Stimulated activated effector memory CD8-positive, alpha-beta T cell treated with anti-CD3 and anti-CD28 coated beads, Interleukin-12 subunit alpha, Interleukin-12 subunit beta, amount 100 ng/mL, for 72 hours (primary cell): ENCODE results near the gene OLFML1.

ENCODE experiments used
- ATAC-seq: fragments of 150-1000 bp; cut with Tn5 transposase; 2 replicates; pipeline ENCODE4 v1.10.0; 2021
- DNase-seq, 2 donors: peaks; one replicate each; pipeline ENCODE4 v3.0.0; 2021 to 2022; ENCODE audit warnings: low spot score in 2 of 2
- H3K27ac Mint-ChIP-seq: one replicate; pipeline ENCODE4 v1.8.0; 2022; ENCODE audit warnings: mild to moderate bottlenecking, mixed read lengths
- H3K36me3 Mint-ChIP-seq: one replicate; pipeline ENCODE4 v1.8.0; 2022; ENCODE audit warnings: mild to moderate bottlenecking, mixed read lengths
- H3K4me1 Mint-ChIP-seq: one replicate; pipeline ENCODE4 v1.8.0; 2022; ENCODE audit warnings: mixed read lengths
- H3K4me3 Mint-ChIP-seq: one replicate; pipeline ENCODE4 v1.8.0; 2022; ENCODE audit warnings: mild to moderate bottlenecking, mixed read lengths
- H3K9me3 Mint-ChIP-seq: one replicate; pipeline ENCODE4 v1.8.0; 2022; ENCODE audit warnings: mixed read lengths

Gene OLFML1

DNA sequence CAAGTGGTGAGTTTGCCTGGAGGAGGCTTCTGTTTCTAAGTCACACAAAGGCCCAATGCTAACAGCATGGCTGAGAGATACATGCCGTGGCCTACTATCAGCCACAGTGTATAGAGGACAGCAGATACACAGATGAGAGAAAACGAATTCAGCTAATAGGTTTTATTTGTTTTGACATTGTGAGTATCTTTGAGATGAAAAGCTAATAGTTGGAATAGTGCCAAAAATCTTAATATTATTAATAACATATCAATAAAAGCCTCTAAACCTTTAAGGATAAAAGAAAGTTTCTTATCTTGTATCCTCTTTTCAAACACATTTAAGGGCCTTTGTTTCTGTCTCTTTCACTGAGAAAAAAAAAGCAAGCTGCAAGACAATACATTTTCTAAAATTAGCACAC is 30.5 kb upstream of the OLFML1 start:
- no peak overlapping the region for H3K4me3 Mint-ChIP-seq
- H3K9me3 Mint-ChIP-seq: no peaks in the 10 kb centered on the region
- H3K4me1 Mint-ChIP-seq: no peaks in the 10 kb centered on the region
- H3K27ac Mint-ChIP-seq: no peak overlapping the region
- ATAC-seq: no peak
- no peak for DNase-seq
- no peaks in the 10 kb centered on the region for H3K36me3 Mint-ChIP-seq

DNA sequence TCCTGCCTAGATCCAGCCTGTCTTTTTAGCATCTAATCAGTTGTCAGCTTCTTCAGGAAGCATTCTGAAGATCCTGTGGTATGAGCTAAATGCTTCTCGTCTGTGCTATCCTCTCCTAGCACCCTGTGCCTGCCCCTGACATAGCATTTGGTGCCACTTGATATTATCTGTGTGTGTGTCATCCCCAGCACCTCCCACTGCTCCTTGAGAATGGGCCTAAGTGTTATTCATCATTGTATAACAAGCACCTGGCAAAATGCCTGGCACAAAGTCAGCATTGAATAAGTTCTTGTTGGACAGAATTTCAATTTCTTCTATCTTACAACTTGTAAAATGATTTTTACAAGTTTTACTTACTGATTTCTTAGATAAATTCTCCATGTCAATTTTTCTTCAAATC is 28.1 kb upstream of the OLFML1 start:
- H3K4me1 Mint-ChIP-seq: no peaks in the 10 kb centered on the region
- ATAC-seq (no peak), DNase-seq (no peak)
- H3K36me3 Mint-ChIP-seq: no peaks in the 10 kb centered on the region
- no peak overlapping the region for H3K27ac Mint-ChIP-seq
- H3K4me3 Mint-ChIP-seq: no peak overlapping the region
- no peaks in the 10 kb centered on the region for H3K9me3 Mint-ChIP-seq

DNA sequence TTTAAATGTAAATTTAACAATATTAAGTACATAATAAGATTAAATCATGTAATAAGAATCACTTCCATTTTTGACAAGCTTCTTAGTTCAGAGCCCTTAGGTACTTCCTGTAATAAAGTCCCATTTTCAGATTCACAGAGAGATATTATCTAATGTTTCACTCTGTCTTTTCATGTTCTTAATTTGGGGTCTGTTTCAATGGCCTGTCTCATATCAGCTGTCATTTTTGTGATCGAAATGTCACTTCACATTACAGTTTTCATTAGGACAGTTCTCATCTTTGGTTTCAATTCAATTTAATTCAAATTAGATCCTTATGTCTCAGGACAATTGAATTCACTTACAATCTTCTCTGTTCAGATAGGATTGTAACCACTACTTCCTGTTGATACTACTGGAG is 22.6 kb upstream of the OLFML1 start:
- Mint-ChIP-seq H3K36me3 (no peaks in the 10 kb centered on the region), H3K4me1 (no peaks in the 10 kb centered on the region), H3K27ac (no peak overlapping the region), H3K9me3 (no peaks in the 10 kb centered on the region), H3K4me3 (no peak overlapping the region)
- DNase-seq (no peak), ATAC-seq (no peak)

DNA sequence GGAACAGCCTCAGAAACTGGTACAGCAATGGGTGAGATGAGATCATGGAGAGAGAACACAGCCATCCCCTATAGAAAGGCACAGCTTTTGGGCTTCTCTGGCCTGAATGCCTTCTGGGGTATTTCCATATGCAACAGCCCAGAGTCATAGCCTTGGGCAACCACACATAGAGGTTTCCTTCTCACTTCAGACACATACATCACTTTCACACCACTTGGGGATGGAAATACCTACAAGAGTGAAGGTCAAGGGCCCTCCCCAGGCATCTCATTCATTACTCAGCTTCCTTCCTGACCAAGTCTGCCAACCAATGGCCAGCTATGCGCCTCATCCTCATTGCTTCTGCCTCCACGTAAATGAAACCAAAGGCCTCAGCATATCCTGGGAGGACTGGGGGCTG is 17.7 kb upstream of the OLFML1 start:
- Mint-ChIP-seq H3K9me3 (no peaks in the 10 kb centered on the region), H3K4me1 (no peaks in the 10 kb centered on the region), H3K27ac (no peak overlapping the region), H3K4me3 (no peak overlapping the region), H3K36me3 (no peaks in the 10 kb centered on the region)
- DNase-seq: no peak
- ATAC-seq: peak; percentile 86

DNA sequence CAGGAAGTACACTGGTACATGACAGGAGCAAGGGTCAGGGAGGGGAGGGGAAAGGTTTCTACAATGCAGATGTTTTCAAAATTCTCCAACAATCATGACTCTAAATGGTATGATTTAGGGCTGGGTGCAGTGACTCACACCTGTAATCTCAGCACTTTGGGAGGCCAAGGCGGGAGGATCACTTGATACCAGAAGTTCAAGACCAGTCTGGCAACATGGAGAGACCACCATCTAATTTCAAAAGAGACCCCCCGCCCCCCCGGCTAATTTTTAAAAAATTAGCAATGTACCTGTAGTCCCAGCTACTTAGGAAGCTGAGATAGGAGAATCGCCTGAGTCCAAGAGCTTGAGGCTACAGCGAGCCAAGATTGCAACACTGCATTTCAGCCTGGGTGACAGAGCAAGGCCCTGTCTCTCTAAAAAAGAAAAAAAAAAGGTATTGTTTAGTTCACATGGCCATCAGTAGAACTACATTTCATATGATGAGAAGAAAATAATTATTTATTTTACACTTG is 15.9 kb upstream of the OLFML1 start:
- H3K4me1 Mint-ChIP-seq: no peaks in the 10 kb centered on the region
- H3K9me3 Mint-ChIP-seq: no peaks in the 10 kb centered on the region
- H3K36me3 Mint-ChIP-seq: no peaks in the 10 kb centered on the region
- H3K4me3 Mint-ChIP-seq: no peak overlapping the region
- no peak for DNase-seq
- no peak overlapping the region for H3K27ac Mint-ChIP-seq
- ATAC-seq: no peak

DNA sequence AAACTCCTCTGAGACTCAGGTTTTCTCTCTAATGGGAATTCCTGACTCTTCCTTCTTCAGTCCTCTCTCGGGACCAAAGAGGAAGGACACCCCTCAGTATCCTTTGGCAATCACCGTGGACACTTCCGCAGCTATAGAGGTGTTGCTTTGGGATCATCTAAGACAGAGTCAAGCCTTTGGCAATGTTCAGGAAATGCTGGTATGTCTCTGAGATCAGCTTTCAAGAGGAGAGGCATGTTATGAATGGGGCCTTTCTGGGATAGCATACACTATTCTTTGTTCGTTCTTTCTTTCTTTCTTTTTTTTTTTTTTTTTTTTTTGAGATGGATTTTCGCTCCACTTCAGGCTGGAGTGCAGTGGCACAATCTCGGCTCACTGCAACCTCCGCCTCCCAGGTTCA is 14.2 kb upstream of the OLFML1 start:
- Mint-ChIP-seq H3K4me3 (no peak overlapping the region), H3K27ac (no peak overlapping the region), H3K36me3 (no peaks in the 10 kb centered on the region), H3K4me1 (no peaks in the 10 kb centered on the region), H3K9me3 (no peaks in the 10 kb centered on the region)
- ATAC-seq (no peak), DNase-seq (no peak)

DNA sequence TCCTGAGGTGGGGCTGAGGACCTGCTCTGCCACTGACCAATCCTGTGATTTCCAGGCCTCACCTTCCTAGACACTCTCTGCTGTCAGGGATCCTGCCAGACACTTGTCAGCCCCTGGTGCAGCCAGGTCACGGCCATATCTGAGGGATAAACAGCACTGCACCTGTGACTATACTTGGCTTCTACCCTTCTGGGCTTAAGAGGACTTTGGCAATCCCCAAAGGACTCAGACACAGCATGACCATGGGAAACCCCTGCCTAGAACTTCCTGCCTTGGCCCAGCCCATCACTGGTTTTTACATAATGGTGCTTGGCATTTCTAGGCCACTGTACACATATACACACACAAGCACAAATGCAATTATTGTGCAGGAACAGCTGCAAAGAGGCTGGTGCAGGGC is 11.6 kb upstream of the OLFML1 start:
- Mint-ChIP-seq H3K9me3 (no peaks in the 10 kb centered on the region), H3K4me1 (no peaks in the 10 kb centered on the region), H3K36me3 (no peaks in the 10 kb centered on the region), H3K27ac (no peak overlapping the region), H3K4me3 (no peak overlapping the region)
- ATAC-seq (peak; percentile 34), DNase-seq (no peak)

DNA sequence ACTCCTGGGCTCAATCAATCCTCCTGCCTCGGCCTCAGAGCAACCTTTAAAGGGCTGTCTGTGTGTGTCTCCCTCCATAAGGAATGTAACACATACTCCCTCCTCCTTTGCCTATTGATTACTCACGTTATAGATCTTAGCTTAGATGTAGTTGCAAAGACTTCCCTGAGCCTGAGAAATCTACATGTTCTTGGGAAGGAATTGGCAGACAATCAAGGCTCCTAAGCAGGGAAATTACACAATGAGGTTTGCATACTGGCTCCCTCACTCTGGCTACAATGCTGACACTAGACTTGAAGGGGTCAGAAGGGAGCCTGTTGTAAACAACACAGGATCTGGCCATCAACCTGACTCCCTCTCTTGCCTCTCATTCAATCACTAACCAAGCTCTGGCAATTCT is 5.2 kb upstream of the OLFML1 start:
- Mint-ChIP-seq H3K36me3 (no peaks in the 10 kb centered on the region), H3K4me1 (no peaks in the 10 kb centered on the region), H3K4me3 (no peak overlapping the region), H3K9me3 (no peaks in the 10 kb centered on the region), H3K27ac (no peak overlapping the region)
- DNase-seq (no peak), ATAC-seq (no peak)

DNA sequence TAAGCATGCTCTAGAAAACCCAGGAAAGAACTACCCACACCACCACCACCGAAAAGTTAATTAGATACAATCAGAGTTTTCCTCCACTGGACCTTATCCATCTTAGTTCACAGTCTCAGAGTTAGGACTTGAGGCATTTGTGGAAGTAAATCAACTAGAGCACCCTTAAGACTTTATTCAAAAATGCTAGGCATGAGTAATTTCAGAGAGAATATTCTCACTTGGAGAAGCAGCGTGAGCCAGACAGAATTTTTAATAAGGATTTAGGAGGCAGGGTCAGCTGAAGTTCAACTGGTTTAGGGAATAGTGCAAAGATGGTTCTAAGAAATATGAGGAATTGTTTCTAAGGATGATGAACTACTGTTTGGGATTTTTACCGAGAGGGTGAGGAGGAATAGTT is 1.2 kb upstream of the OLFML1 start:
- no peak for ATAC-seq
- DNase-seq: no peak
- no peaks in the 10 kb centered on the region for H3K4me1 Mint-ChIP-seq
- no peak overlapping the region for H3K27ac Mint-ChIP-seq
- no peaks in the 10 kb centered on the region for H3K9me3 Mint-ChIP-seq
- H3K4me3 Mint-ChIP-seq: no peak overlapping the region
- H3K36me3 Mint-ChIP-seq: no peaks in the 10 kb centered on the region

DNA sequence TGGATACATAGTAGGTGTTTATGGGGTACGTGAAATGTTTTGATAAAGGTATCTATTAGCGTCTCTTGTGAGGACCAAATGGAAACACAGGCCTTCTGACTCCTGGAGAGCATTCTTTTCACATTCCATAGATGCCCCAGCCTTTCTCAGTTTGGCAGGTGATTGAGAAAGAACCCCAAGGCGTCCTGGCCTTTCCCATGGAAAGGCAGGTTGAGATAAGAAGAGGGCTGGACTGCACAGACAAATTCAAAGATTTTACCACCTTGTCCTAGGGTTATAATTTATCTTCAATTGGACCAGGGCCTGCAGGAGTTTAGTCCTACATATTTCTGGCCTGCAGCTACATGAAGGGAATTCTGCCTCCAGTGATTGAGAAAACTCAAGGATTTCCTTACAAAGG is 661 bp upstream of the OLFML1 start:
- H3K36me3 Mint-ChIP-seq: no peaks in the 10 kb centered on the region
- no peaks in the 10 kb centered on the region for H3K4me1 Mint-ChIP-seq
- no peak overlapping the region for H3K27ac Mint-ChIP-seq
- DNase-seq (no peak), ATAC-seq (no peak)
- H3K9me3 Mint-ChIP-seq: no peaks in the 10 kb centered on the region
- H3K4me3 Mint-ChIP-seq: no peak overlapping the region

DNA sequence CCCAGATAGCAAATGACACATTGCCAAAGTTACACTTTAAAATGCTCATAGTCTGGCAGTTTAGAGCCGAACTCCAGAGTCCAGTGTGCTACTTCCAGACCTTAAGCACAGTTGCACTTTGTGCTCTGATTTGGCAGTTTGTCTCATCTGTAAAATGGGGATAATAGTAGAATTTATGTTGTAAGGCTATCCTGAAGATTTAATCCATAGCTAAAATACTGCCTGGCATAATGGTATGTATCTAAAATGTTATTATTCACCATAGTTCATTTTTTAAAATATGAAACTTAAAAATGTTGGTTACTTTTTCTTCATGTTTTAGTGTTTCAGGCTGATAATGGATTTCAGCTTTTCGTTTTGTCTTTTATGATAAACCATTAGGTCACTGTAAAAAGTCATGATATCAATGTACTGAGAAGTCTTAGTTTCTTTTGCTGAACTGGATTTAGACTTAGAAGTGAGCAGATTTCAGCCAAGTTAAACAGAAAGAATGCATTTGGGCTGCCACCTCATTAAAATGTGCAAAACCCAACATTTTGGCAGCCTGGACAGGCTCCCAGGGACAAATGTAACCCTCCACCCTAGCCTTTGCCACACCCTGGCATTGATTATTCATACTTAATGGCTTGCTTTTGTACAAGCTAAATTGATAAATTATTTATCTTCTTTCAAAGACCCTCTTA is 933 bp downstream of the OLFML1 start:
- H3K9me3 Mint-ChIP-seq: no peaks in the 10 kb centered on the region
- H3K4me1 Mint-ChIP-seq: no peaks in the 10 kb centered on the region
- H3K27ac Mint-ChIP-seq: no peak overlapping the region
- no peaks in the 10 kb centered on the region for H3K36me3 Mint-ChIP-seq
- ATAC-seq (no peak), DNase-seq (no peak)
- no peak overlapping the region for H3K4me3 Mint-ChIP-seq

DNA sequence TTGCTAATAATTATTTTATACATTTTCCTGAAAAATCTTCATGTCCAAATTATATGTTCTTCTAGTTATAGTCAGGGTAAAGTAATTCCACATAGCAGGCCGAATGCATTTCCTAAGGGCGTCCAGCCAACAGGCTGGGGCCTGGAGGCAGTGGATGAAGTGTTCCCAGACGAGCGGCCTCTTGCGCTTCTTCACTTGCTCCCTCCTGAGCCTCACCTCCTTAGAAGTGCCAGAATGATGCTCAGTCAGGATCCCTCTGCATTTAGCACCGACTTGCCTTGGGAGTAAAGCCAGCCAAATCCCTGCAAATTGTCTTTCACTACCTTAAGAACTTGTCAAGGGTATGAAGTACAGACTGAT is 1.5 kb downstream of the OLFML1 start:
- Mint-ChIP-seq H3K4me1 (no peaks in the 10 kb centered on the region), H3K4me3 (no peak overlapping the region), H3K36me3 (no peaks in the 10 kb centered on the region), H3K27ac (no peak overlapping the region), H3K9me3 (no peaks in the 10 kb centered on the region)
- ATAC-seq (no peak), DNase-seq (no peak)

DNA sequence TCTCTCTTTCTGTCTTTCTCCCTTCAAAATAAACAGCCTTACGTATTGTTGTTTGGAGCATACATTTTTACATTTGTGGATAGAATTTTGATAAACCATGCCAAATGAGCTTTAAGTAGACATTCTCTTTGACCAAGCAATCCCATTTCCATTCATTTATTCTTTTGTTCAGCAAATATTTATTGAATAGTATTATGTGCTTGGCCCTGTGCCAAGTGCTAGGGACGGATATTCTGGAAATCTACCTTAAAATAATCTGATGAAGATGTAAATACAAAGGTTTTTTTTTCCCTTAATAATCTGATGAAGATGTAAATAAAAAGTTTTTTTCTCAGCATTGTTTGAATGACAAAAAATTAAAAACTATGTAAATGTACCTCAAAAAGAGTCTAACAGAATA is 2.1 kb downstream of the OLFML1 start:
- DNase-seq: no peak
- no peak for ATAC-seq
- no peaks in the 10 kb centered on the region for H3K4me1 Mint-ChIP-seq

DNA sequence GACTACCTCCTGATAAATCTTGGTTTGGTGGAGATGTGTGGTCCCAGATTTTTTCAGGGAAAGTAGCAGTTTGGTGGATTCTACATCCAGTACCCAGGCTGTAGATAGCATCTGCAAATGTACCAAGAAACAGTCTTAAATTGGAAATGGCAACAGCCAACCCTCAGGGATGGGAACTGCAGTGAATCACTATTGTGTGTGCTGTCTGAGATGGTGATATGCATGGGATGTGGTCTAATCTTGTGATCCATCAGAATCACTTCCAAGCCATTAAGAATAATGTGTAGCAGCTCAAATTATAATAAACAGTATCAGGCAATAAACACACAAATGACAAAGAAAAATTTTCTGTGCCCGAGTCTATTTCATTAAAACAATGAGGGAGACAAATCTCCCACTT is 3.4 kb downstream of the OLFML1 start:
- Mint-ChIP-seq H3K27ac (no peak overlapping the region), H3K4me1 (no peaks in the 10 kb centered on the region), H3K4me3 (no peak overlapping the region), H3K9me3 (no peaks in the 10 kb centered on the region), H3K36me3 (no peaks in the 10 kb centered on the region)
- no peak for ATAC-seq
- DNase-seq: no peak

More for the DNA sequence above, 2.1 kb downstream of the OLFML1 start:
- Mint-ChIP-seq H3K36me3 (no peaks in the 10 kb centered on the region), H3K9me3 (no peaks in the 10 kb centered on the region), H3K4me3 (no peak overlapping the region), H3K27ac (no peak overlapping the region)

DNA sequence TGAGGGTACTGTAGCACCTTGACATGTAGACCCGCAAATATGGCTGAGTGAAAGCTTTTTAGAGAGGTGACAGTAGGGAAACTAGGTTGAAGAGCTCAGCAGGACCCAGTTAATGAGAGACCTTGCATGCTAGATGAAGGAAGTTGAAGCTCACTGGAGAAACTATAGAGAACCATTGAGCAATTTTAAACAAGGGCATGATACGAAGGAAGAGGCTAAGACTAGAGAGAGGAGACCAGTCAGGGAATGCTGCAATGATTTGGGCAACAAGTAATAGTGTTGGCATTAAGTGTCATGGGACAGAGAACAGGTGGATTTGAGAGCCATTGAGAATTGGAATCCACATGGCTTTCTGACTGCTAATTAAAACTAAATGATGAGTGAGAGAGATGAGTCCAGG is 4.1 kb downstream of the OLFML1 start:
- no peaks in the 10 kb centered on the region for H3K9me3 Mint-ChIP-seq
- no peak overlapping the region for H3K4me3 Mint-ChIP-seq
- no peak overlapping the region for H3K27ac Mint-ChIP-seq
- DNase-seq (no peak), ATAC-seq (no peak)
- H3K36me3 Mint-ChIP-seq: no peaks in the 10 kb centered on the region
- H3K4me1 Mint-ChIP-seq: no peaks in the 10 kb centered on the region

DNA sequence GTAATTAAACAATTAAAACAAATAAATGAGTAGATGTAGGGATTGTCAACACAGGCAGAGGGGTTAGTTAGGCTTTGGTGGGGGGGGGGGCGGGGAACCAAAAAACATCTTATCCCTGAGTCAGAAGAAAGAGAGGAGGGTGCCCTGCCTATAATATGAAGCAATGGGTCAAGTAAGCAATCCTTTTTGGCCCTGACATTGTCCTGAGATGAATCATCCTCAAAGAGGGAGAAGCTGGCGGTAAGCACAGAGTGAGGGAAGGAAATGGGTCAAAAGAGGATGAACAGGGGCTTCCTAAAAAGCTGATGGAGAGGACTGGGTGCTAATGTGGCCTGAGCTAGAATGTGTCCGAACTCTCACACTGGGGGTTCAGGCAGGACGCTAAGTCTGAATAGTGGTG is 4.7 kb downstream of the OLFML1 start:
- DNase-seq (no peak), ATAC-seq (no peak)
- Mint-ChIP-seq H3K4me3 (no peak overlapping the region), H3K27ac (no peak overlapping the region), H3K4me1 (no peaks in the 10 kb centered on the region), H3K9me3 (no peaks in the 10 kb centered on the region), H3K36me3 (no peaks in the 10 kb centered on the region)

DNA sequence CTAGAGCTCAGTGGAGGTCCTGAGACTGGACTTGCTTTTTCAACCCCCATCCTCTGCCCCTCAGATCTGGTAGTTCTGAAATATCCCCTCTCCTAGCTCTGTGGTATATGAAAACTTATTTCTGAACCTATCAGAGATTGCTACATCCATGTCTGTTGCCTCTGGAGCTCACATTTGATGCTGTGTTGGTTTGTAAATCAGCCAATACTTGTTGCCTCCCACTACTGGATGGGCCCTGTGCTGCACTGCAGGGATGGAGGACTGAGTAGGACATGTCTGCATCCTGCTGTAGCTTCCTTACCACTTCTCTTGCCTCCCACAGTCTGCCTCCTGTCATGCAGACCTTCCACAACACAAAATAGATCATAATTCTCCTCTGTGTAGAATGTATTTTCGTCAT is 5.2 kb downstream of the OLFML1 start:
- Mint-ChIP-seq H3K4me3 (no peak overlapping the region), H3K9me3 (no peaks in the 10 kb centered on the region), H3K4me1 (no peaks in the 10 kb centered on the region), H3K27ac (no peak overlapping the region), H3K36me3 (no peaks in the 10 kb centered on the region)
- DNase-seq (no peak), ATAC-seq (no peak)
